GM23338 (cell line): Measurements from ENCODE around the gene NOTCH1. TPM values are rescaled to one million over a fixed set of nuclear protein-coding genes. Genes with fewer than 3 reads are reported as not detected.

Experiments used
- ATAC-seq: fragments of 200-7000 bp; cut with Tn5 transposase; 3 replicates; pipeline ENCODE4 v1.9.1; 2020
- DNase-seq: peaks from one replicate; pipeline ENCODE4 v3.0.0-alpha.2; 2015; ENCODE audit warnings: low spot score
- H2AFZ ChIP-seq: fragments of 200-600 bp; sonication (generic); 2 replicates; pipeline ENCODE4 v1.8.0; 2016; ENCODE audit warnings: antibody characterized with exemption, mild to moderate bottlenecking, moderate library complexity
- H3F3A ChIP-seq: fragments of 200-600 bp; sonication (generic); replicated peaks from 2 replicates; pipeline ENCODE4 v1.8.0; 2017; ENCODE audit warnings: antibody characterized with exemption, mixed run types, low read depth
- H3K27ac ChIP-seq: fragments of 200-600 bp; sonication (generic); 2 replicates; pipeline ENCODE4 v1.6.1; 2016; ENCODE audit warnings: low read depth
- H3K27me3 ChIP-seq: fragments of 200-600 bp; sonication (generic); 2 replicates; pipeline ENCODE4 v1.8.0; 2016; ENCODE audit warnings: mild to moderate bottlenecking, mixed run types, moderate library complexity; ENCODE audit not compliant: insufficient read depth
- H3K36me3 ChIP-seq: fragments of 200-600 bp; sonication (generic); 2 replicates; pipeline ENCODE4 v1.8.0; 2016; ENCODE audit warnings: mild to moderate bottlenecking; ENCODE audit not compliant: insufficient read depth
- H3K4me1 ChIP-seq: fragments of 200-600 bp; sonication (generic); 2 replicates; pipeline ENCODE4 v1.8.0; 2016; ENCODE audit warnings: mild to moderate bottlenecking, moderate library complexity; ENCODE audit not compliant: insufficient read depth
- H3K4me2 ChIP-seq: fragments of 200-600 bp; sonication (generic); 2 replicates; pipeline ENCODE4 v1.7.1; 2017; ENCODE audit warnings: mixed run types
- H3K4me3 ChIP-seq: fragments of 200-600 bp; sonication (generic); 2 replicates; pipeline ENCODE4 v1.6.1; 2016; ENCODE audit warnings: mixed run types
- H3K79me2 ChIP-seq: fragments of 200-600 bp; sonication (generic); replicated peaks from 2 replicates; pipeline ENCODE4 v1.8.0; 2017; ENCODE audit warnings: mild to moderate bottlenecking; ENCODE audit not compliant: insufficient read depth
- H3K9me2 ChIP-seq: fragments of 200-600 bp; sonication (generic); 2 replicates; pipeline ENCODE4 v1.8.0; 2017; ENCODE audit not compliant: insufficient read depth
- H4K20me1 ChIP-seq: fragments of 200-600 bp; sonication (generic); replicated peaks from 2 replicates; pipeline ENCODE4 v1.8.0; 2017; ENCODE audit warnings: mild to moderate bottlenecking; ENCODE audit not compliant: insufficient read depth
- H3K27ac Mint-ChIP-seq: 2 replicates; pipeline ENCODE4 v1.8.0; 2020; ENCODE audit warnings: inconsistent platforms, mild to moderate bottlenecking, moderate library complexity, mixed read lengths
- H3K27me3 Mint-ChIP-seq: 3 replicates; pipeline ENCODE4 v1.8.0; 2022; ENCODE audit warnings: low read depth, mild to moderate bottlenecking, moderate library complexity, mixed read lengths, inconsistent platforms; ENCODE audit not compliant: insufficient read depth, poor library complexity
- H3K36me3 Mint-ChIP-seq: 3 replicates; pipeline ENCODE4 v1.8.0; 2021; ENCODE audit warnings: low read depth, mild to moderate bottlenecking, inconsistent platforms, moderate library complexity, mixed read lengths
- H3K4me1 Mint-ChIP-seq: 3 replicates; pipeline ENCODE4 v1.8.0; 2020; ENCODE audit warnings: mild to moderate bottlenecking, inconsistent platforms, mixed read lengths
- H3K4me3 Mint-ChIP-seq: 3 replicates; pipeline ENCODE4 v1.8.0; 2021; ENCODE audit warnings: moderate library complexity, mild to moderate bottlenecking, inconsistent platforms, mixed read lengths
- H3K9me3 Mint-ChIP-seq: 3 replicates; pipeline ENCODE4 v1.8.0; 2020; ENCODE audit warnings: moderate library complexity, mild to moderate bottlenecking, inconsistent platforms, mixed read lengths
- CREB1 ChIP-seq: fragments of 250-450 bp; sonication (Bioruptor Pico); IDR thresholded peaks from 2 replicates; pipeline ENCODE4 v1.5.0; 2020; ENCODE audit warnings: low read depth, mild to moderate bottlenecking, moderate library complexity
- CTCF ChIP-seq, 2 experiments: fragments of 200-600 bp in 1 of 2; sonication (generic) in 1 of 2; conservative IDR thresholded peaks; 2 replicates each; pipeline versions ENCODE4 v1.5.1 to v1.6.1; 2016 to 2017; ENCODE audit warnings: antibody characterized with exemption in 2 of 2, low read depth in 2 of 2, mild to moderate bottlenecking in 2 of 2, moderate library complexity in 1 of 2
- JUNB ChIP-seq: IDR thresholded peaks from one replicate; pipeline ENCODE4 v1.6.1; 2016; ENCODE audit warnings: antibody characterized with exemption; ENCODE audit not compliant: unreplicated experiment
- NANOG ChIP-seq: IDR thresholded peaks from 2 replicates; pipeline ENCODE4 v1.6.1; 2016; ENCODE audit warnings: antibody characterized with exemption, borderline replicate concordance
- POLR2AphosphoS5 ChIP-seq: IDR thresholded peaks from 2 replicates; pipeline ENCODE4 v1.6.1; 2016; ENCODE audit warnings: antibody characterized with exemption, low read depth
- REST ChIP-seq: IDR thresholded peaks from one replicate; pipeline ENCODE4 v1.6.1; 2018; ENCODE audit warnings: antibody characterized with exemption; ENCODE audit not compliant: unreplicated experiment
- STAT1 ChIP-seq: IDR thresholded peaks from one replicate; pipeline ENCODE4 v1.6.1; 2016; ENCODE audit warnings: antibody characterized with exemption; ENCODE audit not compliant: unreplicated experiment
- ZNF331 ChIP-seq: fragments of 250-450 bp; sonication (Bioruptor Pico); IDR thresholded peaks from 2 replicates; pipeline ENCODE4 v1.5.0; 2020; ENCODE audit warnings: low read depth, mild to moderate bottlenecking, moderate library complexity
- polyA plus RNA-seq: library from polyadenylated mRNA; unstranded; fragments of >200 nt; fragmentation: Nextera tagmentation; extraction: Ambion mirVana; gene quantifications from 2 replicates; pipeline ENCODE4 v1.2.1, GENCODE V29; 2016
- total RNA-seq: library from RNA; depleted of rRNA; stranded (reverse); fragments of >200 nt; shearing (Covaris generic); gene quantifications from 2 replicates; pipeline ENCODE4 v1.2.3, GENCODE V29; 2014

Gene NOTCH1
- total and polyA plus RNA-seq, 2 experiments from 2014 or later = 9.9 to 97.2 TPM

GRCh38 chr9:136499935-136500910 is 45.6 kb downstream of the NOTCH1 start (continued):
- TF ChIP-seq JUNB (no peak), CTCF (conservative IDR thresholded peaks at IDR 0.05; ENCODE audit: low read depth in 2 of 2) (no peak)

GRCh38 chr9:136499071-136499934 is 46.5 kb downstream of the NOTCH1 start:
- no peaks in the 10 kb centered on the region; the same call in 2 of the 3 replicates for H3K4me1 Mint-ChIP-seq
- H3K9me3 Mint-ChIP-seq = no peaks in the 10 kb centered on the region; the same call in 2 of the 3 replicates
- no peaks in the 10 kb centered on the region for H3K9me2 ChIP-seq
- H3K4me3 ChIP-seq = no peak overlapping the region
- H2AFZ ChIP-seq = no peak overlapping the region
- H3K27ac ChIP-seq = no peak overlapping the region
- no peak overlapping the region for H3K4me2 ChIP-seq
- no peak overlapping the region for H3K4me3 Mint-ChIP-seq
- no peaks in the 10 kb centered on the region for H4K20me1 ChIP-seq
- H3K27me3 Mint-ChIP-seq = peaks cover 12% of the 10 kb centered on the region
- H3K36me3 Mint-ChIP-seq = peaks cover 43% of the 10 kb centered on the region
- H3K36me3 ChIP-seq = peaks cover 14% of the 10 kb centered on the region; the same call in 1 of the 2 replicates
- ATAC-seq (no peak), DNase-seq (no peak)
- no peak overlapping the region for H3K27ac Mint-ChIP-seq
- TF ChIP-seq NANOG (no peak), POLR2AphosphoS5 (no peak), ZNF331 (CRISPR knock-in tag) (no peak), JUNB (no peak), STAT1 (no peak), CREB1 (CRISPR knock-in tag) (no peak), REST (no peak)
- no peaks in the 10 kb centered on the region for H3F3A ChIP-seq
- H3K27me3 ChIP-seq = no peaks in the 10 kb centered on the region
- no peaks in the 10 kb centered on the region for H3K79me2 ChIP-seq
- H3K4me1 ChIP-seq = no peaks in the 10 kb centered on the region
